HG03175 (cell line): ENCODE measurements around the gene OR56A5.
A peak's percentile ranks its signal among the peaks of the same experiment; 100 is the strongest.

Experiments used
- ATAC-seq: cut with Tn5 transposase; IDR thresholded peaks from one replicate; pipeline ENCODE4 v1.9.1; 2021; ENCODE audit warnings: mild to moderate bottlenecking, moderate library complexity; ENCODE audit not compliant: unreplicated experiment

The OR56A5 gene

GRCh38 chr11:5937868-5938602, 30.3 kb downstream of the OR56A5 start:
- no peak for ATAC-seq

- ATAC-seq = no peak
These were observed 35.2 kb downstream of the OR56A5 start for GRCh38 chr11:5933116-5933515.

- no peak for ATAC-seq
These were observed 35.6 kb downstream of the OR56A5 start for GRCh38 chr11:5932671-5933070.

- ATAC-seq = no peak
These were observed 37.2 kb downstream of the OR56A5 start for GRCh38 chr11:5931061-5931460.

GRCh38 chr11:5930614-5931013, 37.7 kb downstream of the OR56A5 start:
- ATAC-seq = no peak

GRCh38 chr11:5929571-5930368, 38.5 kb downstream of the OR56A5 start:
- no peak for ATAC-seq

- no peak for ATAC-seq
These were observed 39.5 kb downstream of the OR56A5 start for GRCh38 chr11:5928811-5929210.

- no peak for ATAC-seq
These were observed 40.0 kb downstream of the OR56A5 start for GRCh38 chr11:5928271-5928670.

GRCh38 chr11:5923794-5924193, 44.5 kb downstream of the OR56A5 start:
- ATAC-seq = no peak

GRCh38 chr11:5923427-5923776, 44.9 kb downstream of the OR56A5 start:
- ATAC-seq = peak; percentile 27

GRCh38 chr11:5922749-5923426, 45.4 kb downstream of the OR56A5 start:
- peak; percentile 70 for ATAC-seq
